HepG2 (cell line): ENCODE data around the gene ACSS2. TPM values are rescaled to one million over a fixed set of nuclear protein-coding genes. Genes with fewer than 3 reads are reported as not detected.

Source experiments
- ATAC-seq: fragments of 200-7000 bp; cut with Tn5 transposase; 3 replicates; pipeline ENCODE4 v1.9.1; 2020; ENCODE audit warnings: mild to moderate bottlenecking, moderate library complexity
- BruUV-seq: library from RNA; stranded (reverse); fragments of 400-500 nt; replicated peaks from 2 replicates; lab custom pipeline; 2021; lab: Mats Ljungman, UMichigan
- CTCF ChIA-PET: fragments of 300-600 bp; formaldehyde crosslinking; extraction: SDS; loops from one replicate; lab custom pipeline; 2021; ENCODE audit warnings: low total read pairs, inconsistent platforms, low intra/inter-chr PET ratio; lab: Yijun Ruan, JAX
- POLR2A ChIA-PET: fragments of 350-600 bp; sonication (Branson Sonifier 250); formaldehyde crosslinking; loops from one replicate; lab custom pipeline; 2020; ENCODE audit warnings: antibody characterized with exemption, inconsistent platforms; lab: Yijun Ruan, JAX
- DNase-seq: peaks from one replicate; pipeline ENCODE4 v3.0.0-alpha.2; 2015; ENCODE audit warnings: low spot score
- FAIRE-seq: peaks from 3 replicates; lab custom pipeline; 2011; peaks lifted over from hg19 to GRCh38; lab: Jason Lieb, UNC
- H2AFZ ChIP-seq: one replicate; pipeline ENCODE4 v1.6.1; 2011; ENCODE audit warnings: low read length, inconsistent platforms
- H3K27ac ChIP-seq: fragments of 300-600 bp; 3 replicates; pipeline ENCODE4 v1.8.0; 2011; ENCODE audit warnings: mixed run types, mild to moderate bottlenecking, mixed read lengths, low read length, inconsistent platforms; ENCODE audit not compliant: insufficient read depth; ENCODE audit errors: extremely low read length
- H3K27me3 ChIP-seq, 2 experiments: fragments of 200-600 bp in 1 of 2; 2 replicates in 1 of 2; 3 replicates in 1 of 2; pipeline versions ENCODE4 v1.6.0 to v1.8.0; 2011; ENCODE audit warnings: low read length in 2 of 2, mild to moderate bottlenecking in 2 of 2, moderate library complexity in 2 of 2, inconsistent platforms in 1 of 2; ENCODE audit not compliant: insufficient read depth in 2 of 2, control insufficient read depth in 1 of 2
- H3K36me3 ChIP-seq, 2 experiments: fragments of 200-600 bp in 1 of 2; replicated peaks in 1 of 2; 2 replicates in 1 of 2; 3 replicates in 1 of 2; pipeline versions ENCODE4 v1.5.1 to v1.8.0; 2011; ENCODE audit warnings: low read length in 2 of 2, inconsistent platforms in 1 of 2; ENCODE audit not compliant: insufficient read depth in 2 of 2, control insufficient read depth in 1 of 2
- H3K4me1 ChIP-seq: 2 replicates; pipeline ENCODE4 v1.5.1; 2012; ENCODE audit warnings: low read length, inconsistent platforms; ENCODE audit not compliant: insufficient read depth
- H3K4me2 ChIP-seq: 2 replicates; pipeline ENCODE4 v1.6.0; 2011; ENCODE audit warnings: low read depth, low read length, inconsistent platforms
- H3K4me3 ChIP-seq, 3 experiments: fragments of 200-600 bp in 1 of 3; sonication (generic), shearing (Covaris generic) in 1 of 3; replicated peaks in 1 of 3; 2 replicates each; pipeline ENCODE4 v1.5.1; 2011 to 2016; ENCODE audit warnings: low read length in 3 of 3, inconsistent platforms in 2 of 3, low read depth in 2 of 3, mild to moderate bottlenecking in 2 of 3, control low read depth in 1 of 3, mixed read lengths in 1 of 3; ENCODE audit not compliant: insufficient read depth in 1 of 3
- H3K79me2 ChIP-seq: one replicate; pipeline ENCODE4 v1.6.1; 2011; ENCODE audit warnings: low read length, inconsistent platforms; ENCODE audit not compliant: insufficient read depth
- H3K9ac ChIP-seq: 2 replicates; pipeline ENCODE4 v1.6.0; 2011; ENCODE audit warnings: mild to moderate bottlenecking, low read depth, low read length, inconsistent platforms; ENCODE audit not compliant: insufficient read depth
- H3K9me3 ChIP-seq: 2 replicates; pipeline ENCODE4 v1.5.1; 2012; ENCODE audit warnings: mild to moderate bottlenecking, low read length
- H4K20me1 ChIP-seq: 2 replicates; pipeline ENCODE4 v1.6.0; 2011; ENCODE audit warnings: inconsistent platforms, mild to moderate bottlenecking, low read length, moderate library complexity; ENCODE audit not compliant: insufficient read depth
- ARID3A ChIP-seq: IDR thresholded peaks from 2 replicates; pipeline ENCODE4 v1.6.1; 2012; ENCODE audit warnings: low read depth, low read length, improper control_type of control experiment
- ETV5 ChIP-seq: IDR thresholded peaks from 2 replicates; pipeline ENCODE4 v1.6.1; 2018; ENCODE audit warnings: missing biosample characterization, missing genetic modification reagents, inconsistent platforms, borderline replicate concordance
- HOXA7 ChIP-seq: sonication (generic); formaldehyde crosslinking; IDR thresholded peaks from 2 replicates; pipeline ENCODE4 v1.8.1; 2022; ENCODE audit warnings: mild to moderate bottlenecking, missing genetic modification reagents, moderate library complexity
- KLF13 ChIP-seq: sonication (generic); formaldehyde crosslinking; IDR thresholded peaks from 2 replicates; pipeline ENCODE4 v1.4.0; 2020; ENCODE audit warnings: mild to moderate bottlenecking, missing genetic modification reagents
- NFRKB ChIP-seq: fragments of 450-650 bp; IDR thresholded peaks from 2 replicates; pipeline ENCODE4 v1.6.1; 2017
- PATZ1 ChIP-seq: sonication (generic); formaldehyde crosslinking; IDR thresholded peaks from 2 replicates; pipeline ENCODE4 v1.4.0; 2020; ENCODE audit warnings: missing genetic modification reagents
- PLSCR1 ChIP-seq: sonication (generic); formaldehyde crosslinking; IDR thresholded peaks from 2 replicates; pipeline ENCODE4 v1.5.0; 2020; ENCODE audit warnings: missing genetic modification reagents, mild to moderate bottlenecking, borderline replicate concordance
- REPIN1 ChIP-seq: sonication (generic); formaldehyde crosslinking; IDR thresholded peaks from 2 replicates; pipeline ENCODE4 v1.8.0; 2022; ENCODE audit warnings: missing genetic modification reagents, low read depth, mild to moderate bottlenecking, borderline replicate concordance
- ZFP82 ChIP-seq: sonication (generic); formaldehyde crosslinking; IDR thresholded peaks from 2 replicates; pipeline ENCODE4 v1.5.1; 2020; ENCODE audit warnings: mild to moderate bottlenecking, missing genetic modification reagents, borderline replicate concordance
- ZNF234 ChIP-seq: sonication (generic); formaldehyde crosslinking; conservative IDR thresholded peaks from 2 replicates; pipeline ENCODE4 v1.5.1; 2020; ENCODE audit warnings: mild to moderate bottlenecking, missing genetic modification reagents
- ZNF382 ChIP-seq: sonication (generic); formaldehyde crosslinking; IDR thresholded peaks from 2 replicates; pipeline ENCODE4 v1.5.0; 2020; ENCODE audit warnings: missing genetic modification reagents, mild to moderate bottlenecking, borderline replicate concordance
- ZNF609 ChIP-seq: sonication (generic); formaldehyde crosslinking; IDR thresholded peaks from 2 replicates; pipeline ENCODE4 v1.4.0; 2020; ENCODE audit warnings: mild to moderate bottlenecking, missing genetic modification reagents, borderline replicate concordance
- WGBS: methylation state at CpG from one replicate; pipeline ENCODE4 v1.1.6; 2017; ENCODE audit warnings: low lambda C conversion rate; 5-methylcytosine and 5-hydroxymethylcytosine counted together
- in situ Hi-C: cut with HindIII; loops from 2 replicates; pipeline ENCODE4 v1.10.0; 2017; ENCODE audit warnings: low pct_unique_long_range_greater_than_20kb; ENCODE audit not compliant: extremely low pct_ligation_motif_present
- intact Hi-C: fragments of 100-400 bp; cut with micrococcal nuclease; formaldehyde crosslinking; loops from one replicate; pipeline ENCODE4 v1.10.0; 2022; ENCODE audit not compliant: unreplicated experiment
- polyA plus RNA-seq, 8 experiments: library from polyadenylated mRNA; depleted of rRNA in 3 of 8; stranded (reverse) in 7 of 8; unstranded in 1 of 8; fragments of >200 nt; fragmentation: Illumina TruSeq in 4 of 8; extraction: Trizol in 4 of 8; gene quantifications; 2 replicates each; pipeline versions ENCODE4 v1.2.1 to v1.2.3, GENCODE V29; 2011 to 2016; ENCODE audit warnings: low read depth in 4 of 8, missing spikeins in 1 of 8, mixed read lengths in 1 of 8; ENCODE audit not compliant: insufficient read depth in 1 of 8
- total RNA-seq, 5 experiments: library from RNA; depleted of rRNA; stranded (reverse); fragments of >200 nt; fragmentation: Illumina TruSeq; extraction: Trizol; gene quantifications; 2 replicates each; pipeline ENCODE4 v1.2.3, GENCODE V29; 2016; ENCODE audit warnings: low read depth in 1 of 5
- TF ChIP-seq, protein P1 (sequence below): IDR thresholded peaks from 2 replicates; pipeline ENCODE4 v1.6.1; 2016; ENCODE audit warnings: missing genetic modification reagents, missing compliant biosample characterization

The ACSS2 gene
- total and polyA plus RNA-seq, 2 of the 13 experiments (the other 11 are each of a cell fraction or from before 2014, with no cell fraction given): 72.8 to 89.7 TPM

DNA sequence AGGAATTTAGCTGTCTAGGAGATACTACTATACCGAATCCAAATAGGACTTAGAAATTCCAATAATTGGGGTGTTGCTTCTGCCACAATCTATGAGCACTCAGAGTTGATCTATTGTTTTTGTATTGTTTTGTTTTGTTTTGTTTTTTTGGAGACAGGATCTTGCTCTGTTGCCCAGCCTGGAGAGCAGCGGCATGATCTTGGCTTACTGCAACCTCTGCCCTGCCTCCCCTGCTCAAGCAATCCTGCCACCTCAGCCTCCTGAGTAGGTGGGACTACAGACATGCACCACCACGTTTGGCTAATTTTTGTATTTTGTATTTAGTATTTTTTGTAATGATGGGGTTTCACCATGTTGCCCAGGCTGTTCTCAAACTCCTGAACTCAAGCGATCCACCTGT is 7.4 kb downstream of the ACSS2 start:
- no peak overlapping the region for H3K9ac ChIP-seq
- peaks cover 14% of the 10 kb centered on the region for H3K79me2 ChIP-seq
- H3K36me3 ChIP-seq: peaks cover 3 to 35% of the 10 kb centered on the region in 2 experiments; a peak in 4 of 5 replicates
- H3K4me2 ChIP-seq: no peak overlapping the region
- FAIRE-seq: no peak
- H4K20me1 ChIP-seq: peaks cover 7% of the 10 kb centered on the region; the same call in 1 of the 2 replicates
- BruUV-seq: no TSS peak
- ChIA-PET CTCF (no interaction called here), POLR2A (no interaction called here)
- no peak overlapping the region for H2AFZ ChIP-seq
- H3K27me3 ChIP-seq: no peaks in the 10 kb centered on the region
- intact Hi-C loops: no loop called here
- in situ Hi-C loops: no loop called here
- H3K4me1 ChIP-seq: peaks cover 24% of the 10 kb centered on the region
- no peak overlapping the region for H3K27ac ChIP-seq
- DNase-seq: no peak
- ATAC-seq: no peak
- WGBS: 93% methylated on average over 4 of the region's 4 CpGs
- H3K9me3 ChIP-seq: no peaks in the 10 kb centered on the region
- TF ChIP-seq PATZ1 (CRISPR knock-in tag): no peak
- no peak for TF ChIP-seq ARID3A
- TF ChIP-seq, protein P1, sequence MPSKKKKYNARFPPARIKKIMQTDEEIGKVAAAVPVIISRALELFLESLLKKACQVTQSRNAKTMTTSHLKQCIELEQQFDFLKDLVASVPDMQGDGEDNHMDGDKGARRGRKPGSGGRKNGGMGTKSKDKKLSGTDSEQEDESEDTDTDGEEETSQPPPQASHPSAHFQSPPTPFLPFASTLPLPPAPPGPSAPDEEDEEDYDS (CRISPR knock-in tag): no peak
- TF ChIP-seq ZNF234 (CRISPR knock-in tag): no peak
- TF ChIP-seq ZNF609 (CRISPR knock-in tag): no peak
- no peak for TF ChIP-seq HOXA7 (CRISPR knock-in tag)
- TF ChIP-seq NFRKB: no peak
- TF ChIP-seq REPIN1 (CRISPR knock-in tag): no peak
- no peak for TF ChIP-seq ZFP82 (CRISPR knock-in tag)
- TF ChIP-seq KLF13 (CRISPR knock-in tag): no peak
- no peak for TF ChIP-seq ZNF382
- no peak for TF ChIP-seq PLSCR1 (CRISPR knock-in tag)
- TF ChIP-seq ETV5: no peak
- no peak overlapping the region for H3K4me3 ChIP-seq
